HCT116 (cell line): Measurements from ENCODE around the gene SLC25A12. TPM values are rescaled to one million over a fixed set of nuclear protein-coding genes. Genes with fewer than 3 reads are reported as not detected.
A peak's percentile ranks its signal among the peaks of the same experiment; 100 is the strongest.

Experiments used
- ATAC-seq: fragments of 200-7000 bp; cut with Tn5 transposase; 2 replicates; pipeline ENCODE4 v1.9.1; 2020; ENCODE audit warnings: mild to moderate bottlenecking, moderate library complexity
- BruUV-seq: library from RNA; stranded (reverse); fragments of 400-500 nt; replicated peaks from 2 replicates; lab custom pipeline; 2021; lab: Mats Ljungman, UMichigan
- CTCF ChIA-PET: fragments of 300-600 bp; sonication (Branson Sonifier 250); formaldehyde crosslinking; loops from one replicate; lab custom pipeline; 2021; ENCODE audit warnings: antibody characterized with exemption; lab: Charles Lee
- POLR2A ChIA-PET: fragments of 300-600, 350-600 bp; sonication (Branson Sonifier 250); formaldehyde crosslinking; loops from one replicate; lab custom pipeline; 2021; ENCODE audit warnings: antibody characterized with exemption; lab: Charles Lee
- RAD21 ChIA-PET, 2 experiments: fragments of 300-600 bp; sonication (Branson Sonifier 250); formaldehyde crosslinking; loops; one replicate each; lab custom pipeline; 2023; ENCODE audit warnings: low total read pairs in 2 of 2; ENCODE audit not compliant: uncharacterized antibody in 2 of 2, unreplicated experiment in 2 of 2, low non-redundant PET in 1 of 2; lab: Charles Lee
- DNase-seq: peaks from one replicate; pipeline ENCODE4 v3.0.0-alpha.2; 2010; ENCODE audit warnings: low read depth, low spot score
- H2AFZ ChIP-seq: fragments of 200-600 bp; shearing (Covaris generic), sonication (generic); 2 replicates; pipeline ENCODE4 v1.6.1; 2017; ENCODE audit warnings: low read depth, mixed run types, mixed read lengths, antibody characterized with exemption, low read length; ENCODE audit not compliant: poor library complexity, severe bottlenecking
- H3K27ac ChIP-seq: 2 replicates; pipeline ENCODE4 v1.5.1; 2012; ENCODE audit warnings: low read depth, low read length
- H3K27me3 ChIP-seq: fragments of 200-600 bp; sonication (generic); 2 replicates; pipeline ENCODE4 v1.6.1; 2016; ENCODE audit warnings: mixed run types, low read length, mixed read lengths; ENCODE audit not compliant: insufficient read depth
- H3K36me3 ChIP-seq, 2 experiments: fragments of 200-500 bp in 1 of 2; fragments of 200-600 bp in 1 of 2; sonication (Bioruptor generic) in 1 of 2; sonication (generic) in 1 of 2; 2 replicates each; pipeline versions ENCODE4 v1.5.1 to v1.6.1; 2014 to 2016; ENCODE audit warnings: low read length in 2 of 2, inconsistent platforms in 1 of 2, mixed read lengths in 1 of 2, mixed run types in 1 of 2; ENCODE audit not compliant: insufficient read depth in 2 of 2, control insufficient read depth in 1 of 2
- H3K4me1 ChIP-seq, 2 experiments: fragments of 200-600 bp in 1 of 2; sonication (generic) in 1 of 2; 2 replicates each; pipeline versions ENCODE4 v1.5.1 to v1.6.1; 2012 to 2017; ENCODE audit warnings: low read length in 2 of 2, inconsistent platforms in 1 of 2, mild to moderate bottlenecking in 1 of 2, mixed read lengths in 1 of 2, mixed run types in 1 of 2, moderate library complexity in 1 of 2; ENCODE audit not compliant: insufficient read depth in 2 of 2, control insufficient read depth in 1 of 2
- H3K4me2 ChIP-seq: fragments of 200-600 bp; sonication (generic); 2 replicates; pipeline ENCODE4 v1.6.1; 2017; ENCODE audit warnings: mixed run types, low read length, mixed read lengths
- H3K4me3 ChIP-seq, 2 experiments: fragments of 200-600 bp in 1 of 2; sonication (generic) in 1 of 2; replicated peaks in 1 of 2; 2 replicates each; pipeline ENCODE4 v1.5.1; 2011 to 2016; ENCODE audit warnings: low read length in 2 of 2, control low read depth in 1 of 2, low read depth in 1 of 2, mild to moderate bottlenecking in 1 of 2, mixed read lengths in 1 of 2, mixed run types in 1 of 2
- H3K79me2 ChIP-seq: fragments of 200-600 bp; sonication (generic); 2 replicates; pipeline ENCODE4 v1.6.1; 2017; ENCODE audit warnings: mild to moderate bottlenecking, mixed run types, low read length, moderate library complexity, mixed read lengths; ENCODE audit not compliant: insufficient read depth
- H3K9ac ChIP-seq: fragments of 200-600 bp; sonication (generic); 2 replicates; pipeline ENCODE4 v1.6.1; 2016; ENCODE audit warnings: low read length, mixed read lengths
- H3K9me2 ChIP-seq: fragments of 200-600 bp; sonication (generic), shearing (Covaris generic); 2 replicates; pipeline ENCODE4 v1.6.1; 2017; ENCODE audit warnings: mixed run types, mild to moderate bottlenecking, moderate library complexity; ENCODE audit not compliant: insufficient read depth
- H3K9me3 ChIP-seq, 2 experiments: fragments of 200-500 bp in 1 of 2; fragments of 200-600 bp in 1 of 2; sonication (Bioruptor generic) in 1 of 2; sonication (generic) in 1 of 2; 2 replicates each; pipeline ENCODE4 v1.6.1; 2014 to 2017; ENCODE audit warnings: low read length in 2 of 2, mixed read lengths in 2 of 2, inconsistent platforms in 1 of 2, low read depth in 1 of 2, mild to moderate bottlenecking in 1 of 2, mixed run types in 1 of 2, moderate library complexity in 1 of 2; ENCODE audit not compliant: control insufficient read depth in 1 of 2, insufficient read depth in 1 of 2
- H4K20me1 ChIP-seq: fragments of 200-600 bp; sonication (generic), shearing (Covaris generic); 2 replicates; pipeline ENCODE4 v1.6.1; 2017; ENCODE audit warnings: mixed run types, mild to moderate bottlenecking, moderate library complexity; ENCODE audit not compliant: insufficient read depth
- EZH2phosphoT487 ChIP-seq: fragments of 200-600 bp; IDR thresholded peaks from 2 replicates; pipeline ENCODE4 v1.6.1; 2018; ENCODE audit warnings: antibody characterized with exemption, borderline replicate concordance
- POLR2A ChIP-seq: IDR thresholded peaks from 2 replicates; pipeline ENCODE4 v1.7.0; 2011; ENCODE audit warnings: borderline replicate concordance; ENCODE audit not compliant: insufficient read depth, insufficient read length; ENCODE audit errors: extremely low read depth
- RAD21 ChIP-seq: IDR thresholded peaks from 2 replicates; pipeline ENCODE4 v1.6.1; 2012; ENCODE audit warnings: low read depth, mild to moderate bottlenecking
- SIN3A ChIP-seq: IDR thresholded peaks from 2 replicates; pipeline ENCODE4 v1.6.1; 2012; ENCODE audit warnings: low read depth
- SRF ChIP-seq: IDR thresholded peaks from 2 replicates; pipeline ENCODE4 v1.6.1; 2012; ENCODE audit warnings: low read depth
- TCF7L2 ChIP-seq: IDR thresholded peaks from 2 replicates; pipeline ENCODE4 v1.7.0; 2011; ENCODE audit warnings: borderline replicate concordance, inconsistent platforms; ENCODE audit not compliant: insufficient read depth, insufficient read length; ENCODE audit errors: extremely low read depth
- ZNF274 ChIP-seq: fragments of 200-500 bp; sonication (Bioruptor generic); IDR thresholded peaks from 2 replicates; pipeline ENCODE4 v1.6.1; 2014; ENCODE audit warnings: mild to moderate bottlenecking, low read depth, low read length, inconsistent platforms
- intact Hi-C: fragments of 100-400 bp; cut with micrococcal nuclease; formaldehyde crosslinking; loops from 2 replicates; pipeline ENCODE4 v1.10.0; 2022
- total RNA-seq: library from RNA; stranded (reverse); gene quantifications from one replicate; pipeline ENCODE4 v1.2.1, GENCODE V29; 2021; ENCODE audit not compliant: unreplicated experiment
- TF ChIP-seq, protein P1 (sequence below): IDR thresholded peaks from 2 replicates; pipeline ENCODE4 v1.6.1; 2012
- TF ChIP-seq, protein P2 (sequence below), 3 experiments: fragments of 200-600 bp in 1 of 3; sonication (generic) in 1 of 3; IDR thresholded peaks in 2 of 3; conservative IDR thresholded peaks in 1 of 3; 2 replicates each; pipeline ENCODE4 v1.5.1; 2012 to 2017; ENCODE audit warnings: low read depth in 2 of 3, low read length in 2 of 3, antibody characterized with exemption in 1 of 3, borderline replicate concordance in 1 of 3, control low read depth in 1 of 3, mild to moderate bottlenecking in 1 of 3, mixed read lengths in 1 of 3, mixed run types in 1 of 3, moderate library complexity in 1 of 3; ENCODE audit not compliant: insufficient read depth in 1 of 3

The SLC25A12 gene
- total RNA-seq, 1 experiment from 2014 or later, result 16.0 TPM

DNA sequence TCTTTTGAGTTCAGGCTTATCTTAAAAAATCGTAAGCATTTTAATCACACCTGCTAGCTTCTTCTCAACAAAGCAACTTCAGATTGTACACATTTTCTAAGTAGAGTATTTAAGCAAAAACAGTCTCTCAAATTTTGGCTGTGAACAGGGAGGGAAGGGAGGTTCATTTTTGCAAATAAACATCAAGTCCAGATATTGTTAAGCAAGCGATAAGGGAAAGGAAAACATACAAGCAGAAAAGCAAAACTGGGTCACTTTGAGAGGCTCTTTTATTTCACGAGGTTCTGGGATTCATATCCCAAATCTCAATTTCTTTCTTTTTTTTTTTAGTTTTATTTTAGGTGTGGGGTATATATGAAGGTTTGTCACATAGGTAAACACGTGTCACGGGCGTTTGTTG is 79.9 kb downstream of the SLC25A12 start:
- H2AFZ ChIP-seq, result no peak overlapping the region
- no peaks in the 10 kb centered on the region for H3K27me3 ChIP-seq
- no peak overlapping the region for H3K9ac ChIP-seq
- BruUV-seq, result no TSS peak
- H3K27ac ChIP-seq, result no peak overlapping the region
- ChIA-PET POLR2A (interaction anchor here (1.2 kb wide), 1 partner anchor 289 kb away, joined by 3 read pairs; the partner anchor contains the start of gene DLX2), CTCF (no interaction called here), RAD21 (no interaction called here)
- intact Hi-C loops, result loop anchor here (5.0 kb wide), 1 partner anchor 653 kb away; no protein-coding TSS in a partner anchor
- DNase-seq, result no peak
- ATAC-seq, result no peak
- no peak overlapping the region for H3K4me2 ChIP-seq
- H3K36me3 ChIP-seq, result no peaks in the 10 kb centered on the region
- no peaks in the 10 kb centered on the region for H3K9me3 ChIP-seq
- no peak overlapping the region for H3K4me3 ChIP-seq
- H3K79me2 ChIP-seq, result no peaks in the 10 kb centered on the region
- H3K9me2 ChIP-seq, result no peaks in the 10 kb centered on the region
- H4K20me1 ChIP-seq, result no peaks in the 10 kb centered on the region
- no peaks in the 10 kb centered on the region for H3K4me1 ChIP-seq
- TF ChIP-seq, protein P1, sequence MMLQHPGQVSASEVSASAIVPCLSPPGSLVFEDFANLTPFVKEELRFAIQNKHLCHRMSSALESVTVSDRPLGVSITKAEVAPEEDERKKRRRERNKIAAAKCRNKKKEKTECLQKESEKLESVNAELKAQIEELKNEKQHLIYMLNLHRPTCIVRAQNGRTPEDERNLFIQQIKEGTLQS, result no peak
- no peak for TF ChIP-seq POLR2A
- TF ChIP-seq RAD21, result no peak
- TF ChIP-seq ZNF274, result no peak
- no peak for TF ChIP-seq TCF7L2
- TF ChIP-seq SIN3A, result no peak
- TF ChIP-seq EZH2phosphoT487, result no peak
- no peak for TF ChIP-seq SRF

DNA sequence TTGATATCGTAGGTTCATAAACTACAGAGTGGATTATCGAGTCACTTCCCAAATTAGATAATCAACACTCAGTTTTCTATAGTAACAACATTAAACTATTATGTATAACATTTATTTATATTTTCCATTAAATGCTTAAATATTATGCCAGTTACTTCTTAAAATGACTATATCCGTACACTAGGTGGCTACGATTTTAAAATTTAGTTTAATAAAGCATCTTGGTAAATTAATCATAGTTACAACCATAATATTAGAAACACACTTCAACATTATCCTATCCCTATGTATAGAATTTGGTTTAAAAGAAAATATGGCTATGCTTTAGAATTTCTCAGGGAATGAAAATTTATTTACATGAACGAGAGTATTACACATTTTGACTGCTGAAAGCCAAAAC is 80.3 kb downstream of the SLC25A12 start:
- CTCF ChIA-PET, result no interaction called here
- Histone ChIP-seq H3K9me3 (no peaks in the 10 kb centered on the region), H4K20me1 (no peaks in the 10 kb centered on the region), H2AFZ (no peak overlapping the region), H3K4me3 (no peak overlapping the region), H3K27me3 (no peaks in the 10 kb centered on the region), H3K9ac (no peak overlapping the region), H3K9me2 (no peaks in the 10 kb centered on the region), H3K27ac (no peak overlapping the region), H3K79me2 (no peaks in the 10 kb centered on the region), H3K4me1 (no peaks in the 10 kb centered on the region), H3K4me2 (no peak overlapping the region), H3K36me3 (no peaks in the 10 kb centered on the region)
- BruUV-seq, result no TSS peak
- ATAC-seq (no peak), DNase-seq (no peak)
- RAD21 ChIA-PET, result no interaction called here
- no peak for TF ChIP-seq SIN3A
- no peak for TF ChIP-seq EZH2phosphoT487
- TF ChIP-seq, protein P2, sequence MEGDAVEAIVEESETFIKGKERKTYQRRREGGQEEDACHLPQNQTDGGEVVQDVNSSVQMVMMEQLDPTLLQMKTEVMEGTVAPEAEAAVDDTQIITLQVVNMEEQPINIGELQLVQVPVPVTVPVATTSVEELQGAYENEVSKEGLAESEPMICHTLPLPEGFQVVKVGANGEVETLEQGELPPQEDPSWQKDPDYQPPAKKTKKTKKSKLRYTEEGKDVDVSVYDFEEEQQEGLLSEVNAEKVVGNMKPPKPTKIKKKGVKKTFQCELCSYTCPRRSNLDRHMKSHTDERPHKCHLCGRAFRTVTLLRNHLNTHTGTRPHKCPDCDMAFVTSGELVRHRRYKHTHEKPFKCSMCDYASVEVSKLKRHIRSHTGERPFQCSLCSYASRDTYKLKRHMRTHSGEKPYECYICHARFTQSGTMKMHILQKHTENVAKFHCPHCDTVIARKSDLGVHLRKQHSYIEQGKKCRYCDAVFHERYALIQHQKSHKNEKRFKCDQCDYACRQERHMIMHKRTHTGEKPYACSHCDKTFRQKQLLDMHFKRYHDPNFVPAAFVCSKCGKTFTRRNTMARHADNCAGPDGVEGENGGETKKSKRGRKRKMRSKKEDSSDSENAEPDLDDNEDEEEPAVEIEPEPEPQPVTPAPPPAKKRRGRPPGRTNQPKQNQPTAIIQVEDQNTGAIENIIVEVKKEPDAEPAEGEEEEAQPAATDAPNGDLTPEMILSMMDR (IDR thresholded peaks at IDR 0.05 in 2 of 3, conservative IDR thresholded peaks at IDR 0.05 in 1 of 3; ENCODE audit: borderline replicate concordance in 1 of 3, insufficient read depth in 1 of 3, low read depth in 2 of 3, low read length in 2 of 3), result peak in 2 of 3 experiments; percentile 5 to 17; a peak in 1 of 6 replicates
- intact Hi-C loops, result loop anchor here (5.0 kb wide), 1 partner anchor 654 kb away; no protein-coding TSS in a partner anchor
- POLR2A ChIA-PET, result interaction anchor here (1.2 kb wide), 1 partner anchor 289 kb away, joined by 3 read pairs; the partner anchor contains the start of gene DLX2
